ENCODE results near the gene CHRDL2.

- TF ChIP-seq CTCF (conservative IDR thresholded peaks at IDR 0.05; ENCODE audit: low read length) (no peak), EZH2phosphoT487 (IDR thresholded peaks at IDR 0.05; ENCODE audit: borderline replicate concordance) (no peak)
Measured at GRCh38 chr11:74723511-74723910, 7.7 kb downstream of the CHRDL2 start.
